ENCODE results near the gene EPB41L3.
"Not testable (repeated sequence)": the region's sequence is repeated elsewhere in the genome, so short reads cannot be mapped to it uniquely, and the experiment has no call there.

The EPB41L3 gene

GRCh38 chr18:5515011-5515784, 28.6 kb downstream of the EPB41L3 start:
- no peak overlapping the region for H3K4me3 ChIP-seq (ENCODE audit: low read depth, low read length)
- no peak for DNase-seq (ENCODE audit: low read depth)
- no peak for TF ChIP-seq CTCF (IDR thresholded peaks at IDR 0.05; ENCODE audit: control insufficient read depth, extremely low read depth, insufficient read depth)

- DNase-seq (ENCODE audit: low read depth) = no peak
Measured at GRCh38 chr18:5513947-5514346, 29.9 kb downstream of the EPB41L3 start.

GRCh38 chr18:5512176-5512575, 31.6 kb downstream of the EPB41L3 start:
- DNase-seq (ENCODE audit: low read depth) = no peak
- no peak for TF ChIP-seq CTCF (IDR thresholded peaks at IDR 0.05; ENCODE audit: control insufficient read depth, extremely low read depth, insufficient read depth)

More at GRCh38 chr18:5513947-5514346, 29.9 kb downstream of the EPB41L3 start:
- H3K4me3 ChIP-seq (ENCODE audit: low read depth, low read length) = no peak overlapping the region
- no peak for TF ChIP-seq CTCF (IDR thresholded peaks at IDR 0.05; ENCODE audit: control insufficient read depth, extremely low read depth, insufficient read depth)

GRCh38 chr18:5511541-5511940, 32.3 kb downstream of the EPB41L3 start:
- not testable (repeated sequence) for DNase-seq (ENCODE audit: low read depth); H3K4me3 ChIP-seq (ENCODE audit: low read depth, low read length)

More at GRCh38 chr18:5512176-5512575, 31.6 kb downstream of the EPB41L3 start:
- H3K4me3 ChIP-seq (ENCODE audit: low read depth, low read length) = no peak overlapping the region

- no peak for TF ChIP-seq CTCF (IDR thresholded peaks at IDR 0.05; ENCODE audit: control insufficient read depth, extremely low read depth, insufficient read depth)
- no peak overlapping the region for H3K4me3 ChIP-seq (ENCODE audit: low read depth, low read length)
- no peak for DNase-seq (ENCODE audit: low read depth)
Measured at GRCh38 chr18:5510135-5510846, 33.5 kb downstream of the EPB41L3 start.

GRCh38 chr18:5508821-5509220, 35.0 kb downstream of the EPB41L3 start:
- H3K4me3 ChIP-seq (ENCODE audit: low read depth, low read length) = no peak overlapping the region
- DNase-seq (ENCODE audit: low read depth) = no peak
- no peak for TF ChIP-seq CTCF (IDR thresholded peaks at IDR 0.05; ENCODE audit: control insufficient read depth, extremely low read depth, insufficient read depth)

GRCh38 chr18:5507756-5508155, 36.0 kb downstream of the EPB41L3 start:
- TF ChIP-seq CTCF (IDR thresholded peaks at IDR 0.05; ENCODE audit: control insufficient read depth, extremely low read depth, insufficient read depth) = no peak
- no peak for DNase-seq (ENCODE audit: low read depth)
- H3K4me3 ChIP-seq (ENCODE audit: low read depth, low read length) = no peak overlapping the region

All from LNCaP clone FGC (cell line).